Dermis microvascular lymphatic vessel endothelial cell (primary cell): Measurements from ENCODE around the gene PPT1. TPM values are rescaled to one million over a fixed set of nuclear protein-coding genes. Genes with fewer than 3 reads are reported as not detected.

Experiments used
- DNase-seq, 2 donors: peaks; one replicate each; pipeline versions ENCODE4 v3.0.0 to v3.0.0-alpha.2; 2010; ENCODE audit warnings: low read depth in 2 of 2
- total RNA-seq: library from RNA; depleted of rRNA; stranded (reverse); fragments of >200 nt; gene quantifications from 2 replicates; pipeline ENCODE4 v1.2.1, GENCODE V29; 2014

Gene PPT1
- total RNA-seq: 54.9 and 65.6 TPM in 2 replicates

GRCh38 chr1:40096977-40097782, at the start of gene PPT1:
PPT1 (minus strand) TSS chr1:40097252; CDS start chr1:40097238, 14 bp downstream.
- peak; percentile 34 to 72 for DNase-seq

DNA sequence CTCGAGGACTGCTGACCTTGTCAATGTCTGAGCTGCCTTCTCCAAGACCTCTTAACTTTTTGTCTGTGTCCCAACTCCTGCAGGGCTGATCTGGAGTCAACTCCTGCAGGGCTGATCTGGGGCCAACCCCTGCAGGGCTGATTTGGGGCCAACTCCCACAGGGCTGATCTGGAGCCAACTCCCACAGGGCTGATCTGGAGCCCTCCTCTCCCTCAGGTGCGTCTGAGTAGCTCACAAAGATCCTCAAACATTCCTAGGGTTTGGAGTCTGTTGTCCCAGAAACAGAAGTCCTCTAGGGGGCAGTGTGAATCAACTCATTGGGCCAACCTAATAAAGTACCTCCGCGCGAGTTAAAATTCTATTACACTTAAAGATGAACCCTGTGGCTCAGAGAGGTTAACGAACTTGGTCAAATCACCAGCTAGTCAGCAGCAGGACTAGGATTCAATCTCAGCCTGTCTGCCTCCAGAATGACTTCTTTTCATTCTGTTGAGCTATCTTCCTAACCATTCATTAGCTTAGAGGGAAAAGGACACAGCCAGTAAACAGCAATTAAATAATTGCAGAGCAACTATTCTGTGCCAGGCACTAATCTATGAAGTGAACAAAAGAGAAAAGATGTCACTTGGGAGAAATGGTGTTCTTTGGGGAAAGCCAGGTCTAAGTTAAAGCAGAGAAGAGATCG, 47.0 kb upstream of the PPT1 start:
- peak; percentile 39 to 68 for DNase-seq

DNA sequence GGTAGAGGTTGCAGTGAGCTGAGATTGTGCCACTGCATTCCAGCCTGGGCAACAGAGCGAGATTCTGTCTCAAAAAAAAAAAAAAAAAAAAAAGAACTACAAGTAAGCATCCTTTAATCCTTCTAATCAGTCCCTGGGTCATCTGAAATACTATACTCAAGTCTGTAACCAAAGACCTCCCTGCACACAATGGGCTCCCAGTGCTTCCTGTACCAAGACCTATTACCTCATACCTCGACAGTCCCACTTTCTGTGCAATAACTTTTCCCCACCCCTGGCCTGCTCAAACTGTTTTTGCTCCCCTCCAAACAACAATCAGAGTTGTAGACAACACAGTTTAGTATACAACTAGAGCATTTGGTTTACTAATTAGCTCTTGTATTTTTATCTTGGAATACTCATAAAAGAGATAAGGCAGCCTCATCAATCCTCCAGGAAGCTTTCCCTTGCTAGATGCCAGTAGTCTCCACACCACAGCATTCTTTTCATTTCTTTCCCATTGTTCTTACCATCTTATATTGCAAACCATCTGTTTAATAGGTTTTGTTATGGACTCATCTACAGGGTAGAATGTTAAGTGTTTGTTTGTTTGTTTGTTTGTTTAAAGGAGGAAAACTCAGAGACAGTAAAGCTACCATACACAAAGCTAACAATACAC, 45.0 kb upstream of the PPT1 start:
- no peak for DNase-seq

- DNase-seq: no peak
These were observed 43.3 kb upstream of the PPT1 start for GRCh38 chr1:40140211-40140973.

- no peak for DNase-seq
These were observed 36.8 kb upstream of the PPT1 start for GRCh38 chr1:40133839-40134238.

DNA sequence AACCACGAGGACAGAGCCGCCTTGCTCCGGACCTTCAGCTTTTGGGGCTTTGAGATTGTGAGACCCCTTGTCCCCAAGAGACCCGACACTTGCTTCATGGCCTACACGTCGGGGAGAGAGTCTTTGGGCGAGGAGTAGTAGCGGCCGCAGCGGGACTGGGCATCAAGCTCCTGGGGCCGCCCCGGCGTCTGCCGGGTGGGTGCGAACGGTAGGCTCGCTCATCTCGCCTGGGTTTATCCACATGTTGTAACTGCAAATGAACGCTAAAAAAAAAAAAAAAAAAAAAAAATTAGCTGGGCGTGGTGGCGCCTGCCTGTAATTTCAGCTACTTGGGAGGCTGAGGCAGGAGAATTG, 36.2 kb upstream of the PPT1 start:
- no peak for DNase-seq

DNA sequence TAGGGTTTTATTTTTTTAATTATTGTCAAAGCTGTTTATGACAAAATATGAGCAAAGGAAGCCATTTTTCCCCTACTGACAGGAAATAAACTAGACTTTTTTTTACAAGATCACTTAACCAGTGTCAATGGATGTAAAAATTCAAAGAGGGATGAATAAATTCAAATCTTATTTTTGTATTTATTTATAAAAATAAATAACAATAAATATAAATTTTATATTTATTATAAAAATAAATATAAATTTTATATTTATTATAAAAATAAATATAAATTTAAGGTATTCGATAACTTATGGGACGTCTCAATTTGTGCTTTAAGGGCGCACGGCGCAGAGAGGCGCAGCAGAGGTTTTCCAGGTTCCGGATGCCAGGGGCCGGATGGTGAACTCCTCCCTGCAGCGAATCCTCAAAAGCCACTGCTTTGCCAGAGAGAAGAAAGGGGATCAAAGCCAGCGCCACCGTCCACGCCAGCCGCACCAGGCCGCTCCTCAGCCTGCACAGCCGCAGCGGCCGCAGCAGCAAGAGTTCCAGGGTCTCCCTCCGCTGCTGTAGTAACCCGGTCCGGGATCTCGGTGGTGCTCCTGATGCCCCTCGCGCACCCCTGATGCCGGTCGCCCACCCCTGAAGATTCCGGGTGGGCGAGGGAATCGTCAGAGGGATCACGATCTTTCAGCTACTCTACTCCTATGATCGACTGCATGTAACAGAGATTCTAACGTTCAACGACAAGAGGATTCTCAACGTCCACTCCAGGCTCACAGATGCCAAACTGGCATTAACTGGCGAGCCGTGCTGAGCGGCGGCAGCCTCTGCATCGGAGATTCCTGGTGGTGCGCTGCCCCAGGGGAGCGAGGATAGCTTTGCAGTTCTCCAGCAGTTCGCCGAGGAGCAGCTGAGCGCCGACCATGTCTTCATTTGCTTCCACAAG, 35.6 kb upstream of the PPT1 start:
- peak in 1 of 2 donors; percentile 12 for DNase-seq

DNA sequence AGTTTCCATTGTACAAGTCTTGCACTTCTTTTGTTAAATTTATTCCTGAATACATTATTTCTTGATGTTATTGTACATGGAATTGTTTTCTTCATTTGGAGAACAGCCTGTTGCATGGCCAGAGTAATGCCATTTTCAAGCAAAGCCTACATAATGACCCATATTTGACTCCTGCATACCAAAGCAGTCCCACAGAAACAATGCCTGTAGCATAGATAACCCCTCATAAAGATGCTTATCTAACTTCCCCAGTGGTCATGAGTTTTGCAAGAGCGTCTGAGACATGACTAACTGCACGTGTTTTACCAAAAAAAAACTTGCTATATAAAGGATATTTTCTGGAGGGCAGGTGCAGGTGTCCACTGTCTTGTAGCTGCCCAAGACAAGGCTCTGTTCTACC, 33.8 kb upstream of the PPT1 start:
- peak in 1 of 2 donors; percentile 68 for DNase-seq

- DNase-seq: peak in 1 of 2 donors; percentile 10
These were observed 25.8 kb upstream of the PPT1 start for GRCh38 chr1:40122855-40123254.

DNA sequence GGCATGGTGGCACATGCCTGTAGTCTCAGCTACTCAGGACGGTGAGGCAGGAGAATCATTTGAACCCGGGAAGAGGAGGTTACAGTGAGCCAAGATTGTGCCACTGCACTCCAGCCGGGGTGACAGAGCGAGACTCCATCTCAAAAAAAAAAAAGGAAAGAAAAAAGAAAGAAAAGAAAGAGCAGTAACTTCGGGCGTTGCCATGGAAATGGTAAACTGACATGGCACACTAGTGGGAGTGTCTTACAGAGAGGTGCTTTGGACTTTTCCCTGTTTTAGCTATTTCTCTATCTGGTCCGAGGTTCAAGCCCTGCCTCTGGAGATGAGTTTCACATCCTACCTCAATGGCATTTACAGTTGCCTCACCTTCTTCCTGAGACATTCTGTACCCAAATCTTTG, 23.1 kb upstream of the PPT1 start:
- DNase-seq: no peak

GRCh38 chr1:40114400-40114799, 17.3 kb upstream of the PPT1 start:
- no peak for DNase-seq

DNA sequence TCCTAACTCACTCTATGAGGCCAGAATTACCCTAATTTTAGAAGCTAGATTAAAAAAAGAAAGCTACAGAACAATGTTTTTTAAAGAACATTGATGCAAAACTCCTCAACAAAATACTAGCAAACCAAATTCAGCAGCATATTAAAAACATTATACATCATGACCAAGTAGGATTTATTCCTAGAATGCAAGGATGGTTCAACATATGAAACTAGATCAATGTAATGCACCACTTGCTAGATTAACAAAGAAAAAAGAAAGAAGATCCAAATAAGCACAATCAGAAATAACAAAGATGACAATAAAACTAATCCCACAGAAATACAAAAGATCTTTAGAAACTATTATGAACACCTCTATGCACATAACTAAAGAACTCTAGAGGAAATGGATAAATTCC, 13.3 kb upstream of the PPT1 start:
- DNase-seq: no peak

GRCh38 chr1:40107290-40107959, 10.4 kb upstream of the PPT1 start:
- DNase-seq: no peak

- no peak for DNase-seq
These were observed 8.0 kb upstream of the PPT1 start for GRCh38 chr1:40105028-40105427.

DNA sequence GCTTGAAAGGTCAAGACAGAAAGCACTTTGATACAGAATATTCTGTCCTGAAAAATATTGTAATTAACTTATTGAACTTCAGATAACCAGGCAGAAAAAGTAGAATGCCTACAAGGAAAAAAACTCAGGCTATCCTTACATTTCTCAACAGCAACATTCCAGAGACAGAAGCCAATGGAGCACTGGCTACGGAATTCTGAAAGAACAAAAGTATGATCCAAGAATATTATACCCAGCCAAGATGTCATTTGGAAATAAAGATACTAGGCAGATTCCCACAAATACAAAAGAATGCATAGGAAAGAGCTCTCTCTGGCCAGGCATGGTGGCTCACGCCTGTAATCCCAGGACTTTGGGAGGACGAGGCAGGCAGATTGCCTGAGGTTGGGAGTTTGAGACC, 5.8 kb upstream of the PPT1 start:
- DNase-seq: no peak

DNA sequence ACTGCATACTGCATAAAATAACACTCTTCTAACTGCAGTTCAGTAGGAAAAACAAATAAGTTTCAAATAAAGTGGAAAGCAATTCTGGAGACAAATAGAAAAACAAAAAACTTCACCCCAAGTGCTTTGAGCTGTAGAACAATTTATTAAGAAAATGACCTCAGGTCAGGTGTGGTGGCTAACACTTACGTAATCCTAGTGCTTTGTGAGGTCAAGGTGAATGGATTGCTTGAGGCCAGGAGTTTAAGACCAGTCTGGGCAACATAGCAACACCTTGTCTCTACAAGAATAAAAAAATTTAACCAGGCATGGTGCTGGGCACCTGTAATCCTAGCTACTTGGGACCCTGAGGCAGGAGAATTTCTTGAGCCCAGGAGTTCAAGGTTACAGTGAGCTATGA, 5.0 kb upstream of the PPT1 start:
- no peak for DNase-seq

- DNase-seq: no peak
These were observed 441 bp downstream of the PPT1 start for GRCh38 chr1:40096646-40096976.

- DNase-seq: no peak
These were observed 1.2 kb downstream of the PPT1 start for GRCh38 chr1:40095806-40096205.

DNA sequence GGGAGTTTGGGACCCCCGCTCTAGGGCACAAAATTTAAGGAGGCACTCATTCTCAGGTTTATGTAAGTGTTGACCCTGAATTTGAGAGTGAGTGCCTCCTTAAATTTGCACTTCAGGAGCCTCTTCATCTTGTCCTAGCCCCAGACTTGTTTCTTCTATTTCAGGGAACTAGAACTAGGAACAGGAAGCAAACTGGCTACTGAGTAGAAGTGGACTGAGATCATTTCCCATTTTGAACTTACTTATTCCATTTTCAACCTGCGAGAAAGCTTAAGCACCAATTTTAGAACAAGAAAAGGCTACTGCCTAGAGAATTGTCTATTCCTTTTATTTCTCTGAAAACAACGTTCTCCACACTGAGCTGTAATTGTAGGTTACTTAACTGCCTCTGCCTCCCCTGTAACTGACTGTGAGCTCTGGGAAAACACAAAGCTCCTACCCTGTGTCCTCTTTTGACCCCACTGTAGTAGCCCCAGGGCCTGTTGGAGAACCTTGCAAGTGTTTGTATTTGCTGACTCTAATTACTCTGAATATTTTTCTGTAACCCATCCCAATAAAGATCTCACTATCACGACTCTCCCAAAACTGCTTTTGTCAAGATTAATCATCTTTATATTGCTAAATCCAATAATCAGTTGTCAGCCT, 2.5 kb downstream of the PPT1 start:
- DNase-seq: no peak
